K562 (cell line): ENCODE results near the gene TDG. TPM values are rescaled to one million over a fixed set of nuclear protein-coding genes. Genes with fewer than 3 reads are reported as not detected.

Experiments
- ATAC-seq: fragments of 200-7000 bp; cut with Tn5 transposase; 3 replicates; pipeline ENCODE4 v1.9.1; 2020; ENCODE audit warnings: moderate library complexity
- BruUV-seq: library from RNA; stranded (reverse); fragments of 400-500 nt; replicated peaks from 2 replicates; lab custom pipeline; 2021; lab: Mats Ljungman, UMichigan
- CTCF ChIA-PET: fragments of 300-600 bp; formaldehyde crosslinking; extraction: SDS; loops from one replicate; lab custom pipeline; 2021; ENCODE audit warnings: low intra/inter-chr PET ratio; lab: Yijun Ruan, JAX
- POLR2A ChIA-PET: fragments of 300-600, 350-650 bp; sonication (Branson Sonifier 250); formaldehyde crosslinking; extraction: SDS; loops from one replicate; lab custom pipeline; 2021; ENCODE audit warnings: antibody characterized with exemption, inconsistent platforms; lab: Yijun Ruan, JAX
- DNase-seq, 4 experiments: peaks; one replicate each; pipeline versions ENCODE4 v3.0.0 to v3.0.0-alpha.2; 2011 to 2018; ENCODE audit warnings: low spot score in 3 of 4, mixed read lengths in 3 of 4; ENCODE audit errors: extremely low read depth in 1 of 4
- FAIRE-seq: peaks from 2 replicates; lab custom pipeline; 2011; peaks lifted over from hg19 to GRCh38; lab: Jason Lieb, UNC
- H2AFZ ChIP-seq: 2 replicates; pipeline ENCODE4 v1.6.0; 2011; ENCODE audit warnings: low read depth, low read length, control low read depth, inconsistent platforms
- H3K27ac ChIP-seq: fragments of 200-600 bp; 3 replicates; pipeline ENCODE4 v1.8.0; 2011; ENCODE audit warnings: low read depth, mild to moderate bottlenecking, control low read depth, inconsistent platforms, low read length, moderate library complexity, mixed read lengths; ENCODE audit errors: extremely low read depth
- H3K27me3 ChIP-seq, 2 experiments: fragments of 300-600 bp in 1 of 2; 2 replicates in 1 of 2; 3 replicates in 1 of 2; pipeline versions ENCODE4 v1.6.0 to v1.8.0; 2011; ENCODE audit warnings: inconsistent platforms in 2 of 2, low read length in 2 of 2, mild to moderate bottlenecking in 1 of 2, mixed read lengths in 1 of 2, moderate library complexity in 1 of 2; ENCODE audit not compliant: control insufficient read depth in 2 of 2, insufficient read depth in 2 of 2
- H3K36me3 ChIP-seq: fragments of 300-600 bp; 3 replicates; pipeline ENCODE4 v1.8.0; 2011; ENCODE audit warnings: mild to moderate bottlenecking, low read length, inconsistent platforms; ENCODE audit not compliant: control insufficient read depth, insufficient read depth
- H3K4me1 ChIP-seq, 2 experiments: fragments of 200-600 bp in 1 of 2; replicated peaks in 1 of 2; 2 replicates in 1 of 2; 3 replicates in 1 of 2; pipeline versions ENCODE4 v1.5.1 to v1.8.0; 2011; ENCODE audit warnings: inconsistent platforms in 2 of 2, low read length in 2 of 2, mild to moderate bottlenecking in 1 of 2, mixed read lengths in 1 of 2, moderate library complexity in 1 of 2; ENCODE audit not compliant: control insufficient read depth in 2 of 2, insufficient read depth in 2 of 2
- H3K4me2 ChIP-seq: 2 replicates; pipeline ENCODE4 v1.6.1; 2011; ENCODE audit warnings: low read length, control low read depth, inconsistent platforms, mixed read lengths; ENCODE audit not compliant: insufficient read depth
- H3K4me3 ChIP-seq: fragments of 200-600 bp; sonication (generic), shearing (Covaris generic); 2 replicates; pipeline ENCODE4 v1.5.1; 2016; ENCODE audit warnings: control low read depth, inconsistent platforms
- H3K79me2 ChIP-seq: fragments of 200-600 bp; 3 replicates; pipeline ENCODE4 v1.8.0; 2011; ENCODE audit warnings: low read length, inconsistent platforms; ENCODE audit not compliant: control insufficient read depth, insufficient read depth
- H3K9ac ChIP-seq, 2 experiments: 2 replicates each; pipeline versions ENCODE4 v1.6.0 to v1.6.1; 2011; ENCODE audit warnings: low read depth in 2 of 2, low read length in 2 of 2, control low read depth in 1 of 2, inconsistent platforms in 1 of 2, mild to moderate bottlenecking in 1 of 2, mixed read lengths in 1 of 2; ENCODE audit not compliant: insufficient read depth in 1 of 2
- H3K9me1 ChIP-seq: one replicate; pipeline ENCODE4 v1.6.0; 2011; ENCODE audit warnings: inconsistent platforms, mild to moderate bottlenecking, low read length, moderate library complexity; ENCODE audit not compliant: control insufficient read depth, insufficient read depth
- H3K9me3 ChIP-seq: replicated peaks from 2 replicates; pipeline ENCODE4 v1.5.1; 2011; ENCODE audit warnings: low read depth, low read length, inconsistent platforms; ENCODE audit not compliant: control insufficient read depth, insufficient read depth
- H4K20me1 ChIP-seq: replicated peaks from 2 replicates; pipeline ENCODE4 v1.6.1; 2011; ENCODE audit warnings: low read length, inconsistent platforms, mixed read lengths; ENCODE audit not compliant: control insufficient read depth, insufficient read depth
- CBX3 ChIP-seq, 2 experiments: IDR thresholded peaks; 1 replicate in 1 of 2; 2 replicates in 1 of 2; pipeline ENCODE4 v1.6.1; 2012; ENCODE audit warnings: inconsistent platforms in 2 of 2, low read length in 2 of 2, borderline replicate concordance in 1 of 2, control low read depth in 1 of 2
- EWSR1 ChIP-seq: fragments of 450-650 bp; IDR thresholded peaks from 2 replicates; pipeline ENCODE4 v1.6.1; 2018; ENCODE audit warnings: borderline replicate concordance, mild to moderate bottlenecking, low read depth, moderate library complexity; ENCODE audit not compliant: partially characterized antibody
- FOXJ3 ChIP-seq: sonication (generic); formaldehyde crosslinking; IDR thresholded peaks from 2 replicates; pipeline ENCODE4 v1.4.0; 2020; ENCODE audit warnings: mild to moderate bottlenecking, missing genetic modification reagents
- KAT8 ChIP-seq: fragments of 450-650 bp; IDR thresholded peaks from 2 replicates; pipeline ENCODE4 v1.6.1; 2016; ENCODE audit warnings: low read depth, mild to moderate bottlenecking
- PTTG1 ChIP-seq: fragments of 450-650 bp; IDR thresholded peaks from 2 replicates; pipeline ENCODE4 v1.6.1; 2016; ENCODE audit warnings: low read depth, mild to moderate bottlenecking, missing genetic modification characterization, missing compliant biosample characterization
- RCOR1 ChIP-seq, 2 experiments: IDR thresholded peaks; 2 replicates each; pipeline ENCODE4 v1.6.1; 2012; ENCODE audit warnings: low read depth in 2 of 2, low read length in 2 of 2, borderline replicate concordance in 1 of 2, improper control_type of control experiment in 1 of 2
- RFX5 ChIP-seq: IDR thresholded peaks from 2 replicates; pipeline ENCODE4 v1.6.1; 2011; ENCODE audit warnings: low read depth, mild to moderate bottlenecking, improper control_type of control experiment, low read length
- SMARCA5 ChIP-seq: fragments of 450-650 bp; IDR thresholded peaks from 2 replicates; pipeline ENCODE4 v1.6.1; 2016
- TFAM ChIP-seq: fragments of 250-450 bp; sonication (Bioruptor Pico); conservative IDR thresholded peaks from 2 replicates; pipeline ENCODE4 v1.5.0; 2021; ENCODE audit warnings: mild to moderate bottlenecking, moderate library complexity
- ZNF282 ChIP-seq: sonication (generic); formaldehyde crosslinking; IDR thresholded peaks from 2 replicates; pipeline ENCODE4 v1.8.1; 2023; ENCODE audit warnings: missing genetic modification reagents
- ZNF609 ChIP-seq: sonication (generic); formaldehyde crosslinking; IDR thresholded peaks from 2 replicates; pipeline ENCODE4 v1.8.1; 2023; ENCODE audit warnings: missing genetic modification reagents, mild to moderate bottlenecking, borderline replicate concordance
- WGBS: fragments of 100-300 bp; shearing (Covaris generic); methylation state at CpG from one replicate; pipeline ENCODE4 v1.1.6; 2016; ENCODE audit warnings: low coverage, mixed read lengths; ENCODE audit not compliant: insufficient coverage; ENCODE audit errors: missing lambda C conversion rate; 5-methylcytosine and 5-hydroxymethylcytosine counted together
- in situ Hi-C: fragments of 300-500 bp; cut with MboI; formaldehyde crosslinking; loops from 4 replicates; pipeline ENCODE4 v1.15.0; 2018; ENCODE audit warnings: inconsistent platforms, mixed read lengths
- intact Hi-C: fragments of 100-400 bp; cut with micrococcal nuclease; formaldehyde crosslinking; loops from 2 replicates; pipeline ENCODE4 v1.14.2; 2022
- polyA plus RNA-seq, 8 experiments: library from polyadenylated mRNA; depleted of rRNA in 4 of 8; stranded (reverse) in 5 of 8; unstranded in 3 of 8; fragments of >200 nt; fragmentation: Nextera tagmentation in 2 of 8; fragmentation: Illumina TruSeq in 1 of 8; extraction: Ambion mirVana in 2 of 8; extraction: Trizol in 1 of 8; gene quantifications; 2 replicates each; pipeline versions ENCODE4 v1.2.1 to v1.2.3, GENCODE V29; 2011 to 2014; ENCODE audit warnings: inconsistent platforms in 1 of 8, missing spikeins in 1 of 8
- total RNA-seq, 7 experiments: library from RNA; depleted of rRNA in 6 of 7; stranded (reverse); fragments of >200 nt in 6 of 7; fragmentation: Illumina TruSeq in 2 of 7; extraction: Trizol in 2 of 7; gene quantifications; 2 replicates each; pipeline versions ENCODE4 v1.2.1 to v1.2.3, GENCODE V29; 2011 to 2021; ENCODE audit warnings: low replicate concordance in 1 of 7
- TF ChIP-seq, protein P1 (sequence below): fragments of 450-650 bp; conservative IDR thresholded peaks from 2 replicates; pipeline ENCODE4 v1.6.1; 2016; ENCODE audit warnings: missing genetic modification characterization, low read depth, mild to moderate bottlenecking, missing compliant biosample characterization, moderate library complexity
- TF ChIP-seq, protein P2 (sequence below): fragments of 250-450 bp; sonication (Bioruptor Pico); IDR thresholded peaks from 2 replicates; pipeline ENCODE4 v1.8.0; 2021; ENCODE audit warnings: moderate library complexity, mild to moderate bottlenecking, inconsistent platforms

Gene TDG
- total and polyA plus RNA-seq, 9 of the 15 experiments (the other 6 are each of a cell fraction or from before 2014, with no cell fraction given) = 37.6 to 77.2 (median 64.0) TPM

- Histone ChIP-seq H2AFZ (no peak overlapping the region), H3K4me3 (no peak overlapping the region), H3K9me3 (no peaks in the 10 kb centered on the region), H3K4me1 (peaks cover 6 to 14% of the 10 kb centered on the region in 2 experiments; a peak in 4 of 5 replicates), H3K9me1 (no peaks in the 10 kb centered on the region), H3K4me2 (no peak overlapping the region), H3K79me2 (no peaks in the 10 kb centered on the region), H3K36me3 (no peaks in the 10 kb centered on the region), H4K20me1 (no peaks in the 10 kb centered on the region), H3K27me3 (0 out of 5 replicates have a peak, but pooled peaks cover 0 to 6% of the 10 kb centered on the region in 2 experiments), H3K27ac (no peak overlapping the region), H3K9ac (no peak overlapping the region)
- 0% methylated on average over 3 of the region's 3 CpGs for WGBS
- in situ Hi-C loops = no loop called here
- BruUV-seq = no TSS peak
- ChIA-PET CTCF (no interaction called here), POLR2A (interaction anchor here (0.7 kb wide), 1 partner anchor 15 kb away, joined by 4 read pairs; no protein-coding TSS in a partner anchor)
- DNase-seq (no peak), FAIRE-seq (no peak), ATAC-seq (no peak)
- intact Hi-C loops = no loop called here
- TF ChIP-seq ZNF282 = no peak
- TF ChIP-seq, protein P1, sequence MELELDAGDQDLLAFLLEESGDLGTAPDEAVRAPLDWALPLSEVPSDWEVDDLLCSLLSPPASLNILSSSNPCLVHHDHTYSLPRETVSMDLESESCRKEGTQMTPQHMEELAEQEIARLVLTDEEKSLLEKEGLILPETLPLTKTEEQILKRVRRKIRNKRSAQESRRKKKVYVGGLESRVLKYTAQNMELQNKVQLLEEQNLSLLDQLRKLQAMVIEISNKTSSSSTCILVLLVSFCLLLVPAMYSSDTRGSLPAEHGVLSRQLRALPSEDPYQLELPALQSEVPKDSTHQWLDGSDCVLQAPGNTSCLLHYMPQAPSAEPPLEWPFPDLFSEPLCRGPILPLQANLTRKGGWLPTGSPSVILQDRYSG (tag) = no peak
- no peak for TF ChIP-seq SMARCA5
- TF ChIP-seq RFX5 = no peak
- no peak for TF ChIP-seq KAT8
- no peak for TF ChIP-seq TFAM
- TF ChIP-seq, protein P2, sequence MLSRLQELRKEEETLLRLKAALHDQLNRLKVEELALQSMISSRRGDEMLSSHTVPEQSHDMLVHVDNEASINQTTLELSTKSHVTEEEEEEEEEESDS (CRISPR knock-in tag) = no peak
- TF ChIP-seq ZNF609 (CRISPR knock-in tag) = no peak
- TF ChIP-seq RCOR1 (IDR thresholded peaks at IDR 0.05; ENCODE audit: borderline replicate concordance in 1 of 2, low read depth in 2 of 2, low read length in 2 of 2) = no peak
- no peak for TF ChIP-seq EWSR1
- no peak for TF ChIP-seq PTTG1 (tag)
- no peak for TF ChIP-seq FOXJ3 (CRISPR knock-in tag)
- TF ChIP-seq CBX3 (IDR thresholded peaks at IDR 0.05; ENCODE audit: borderline replicate concordance in 1 of 2, low read length in 2 of 2) = no peak
Observed at GRCh38 chr12:104000807-104001434, 35.2 kb downstream of the TDG start.
